Nephron (organoid): ENCODE results near the gene TOGARAM2.

Experiments
- H3K27ac Mint-ChIP-seq, 3 experiments: 2 replicates each; pipeline ENCODE4 v1.8.0; 2020; ENCODE audit warnings: mixed read lengths in 3 of 3, mild to moderate bottlenecking in 2 of 3, moderate library complexity in 1 of 3
- H3K27me3 Mint-ChIP-seq: 2 replicates; pipeline ENCODE4 v1.8.0; 2021; ENCODE audit warnings: low read depth, mild to moderate bottlenecking, moderate library complexity, mixed read lengths
- H3K36me3 Mint-ChIP-seq: 2 replicates; pipeline ENCODE4 v1.8.0; 2020; ENCODE audit warnings: low read depth, mixed read lengths
- H3K4me1 Mint-ChIP-seq: 2 replicates; pipeline ENCODE4 v1.8.0; 2020; ENCODE audit warnings: mixed read lengths
- H3K4me3 Mint-ChIP-seq, 3 experiments: 2 replicates each; pipeline ENCODE4 v1.8.0; 2020; ENCODE audit warnings: mild to moderate bottlenecking in 3 of 3, mixed read lengths in 3 of 3, moderate library complexity in 2 of 3
- H3K9me3 Mint-ChIP-seq: 2 replicates; pipeline ENCODE4 v1.8.0; 2020; ENCODE audit warnings: mixed read lengths
- CTCF ChIP-seq, 3 experiments: fragments of 200-600 bp; sonication (generic); IDR thresholded peaks; one replicate each; pipeline ENCODE4 v1.5.0; 2021; ENCODE audit warnings: antibody characterized with exemption in 3 of 3; ENCODE audit not compliant: unreplicated experiment in 3 of 3

The TOGARAM2 gene

GRCh38 chr2:29072251-29072650 lies 91.2 kb downstream of the TOGARAM2 start:
- H3K36me3 Mint-ChIP-seq, result no peaks in the 10 kb centered on the region
- H3K9me3 Mint-ChIP-seq, result no peaks in the 10 kb centered on the region
- H3K27me3 Mint-ChIP-seq, result peaks cover 9% of the 10 kb centered on the region
- peaks cover 52% of the 10 kb centered on the region for H3K4me1 Mint-ChIP-seq
- no peak for TF ChIP-seq CTCF (IDR thresholded peaks at IDR 0.05; ENCODE audit: unreplicated experiment in 3 of 3)
- no peak overlapping the region for H3K27ac Mint-ChIP-seq
- no peak overlapping the region for H3K4me3 Mint-ChIP-seq

DNA sequence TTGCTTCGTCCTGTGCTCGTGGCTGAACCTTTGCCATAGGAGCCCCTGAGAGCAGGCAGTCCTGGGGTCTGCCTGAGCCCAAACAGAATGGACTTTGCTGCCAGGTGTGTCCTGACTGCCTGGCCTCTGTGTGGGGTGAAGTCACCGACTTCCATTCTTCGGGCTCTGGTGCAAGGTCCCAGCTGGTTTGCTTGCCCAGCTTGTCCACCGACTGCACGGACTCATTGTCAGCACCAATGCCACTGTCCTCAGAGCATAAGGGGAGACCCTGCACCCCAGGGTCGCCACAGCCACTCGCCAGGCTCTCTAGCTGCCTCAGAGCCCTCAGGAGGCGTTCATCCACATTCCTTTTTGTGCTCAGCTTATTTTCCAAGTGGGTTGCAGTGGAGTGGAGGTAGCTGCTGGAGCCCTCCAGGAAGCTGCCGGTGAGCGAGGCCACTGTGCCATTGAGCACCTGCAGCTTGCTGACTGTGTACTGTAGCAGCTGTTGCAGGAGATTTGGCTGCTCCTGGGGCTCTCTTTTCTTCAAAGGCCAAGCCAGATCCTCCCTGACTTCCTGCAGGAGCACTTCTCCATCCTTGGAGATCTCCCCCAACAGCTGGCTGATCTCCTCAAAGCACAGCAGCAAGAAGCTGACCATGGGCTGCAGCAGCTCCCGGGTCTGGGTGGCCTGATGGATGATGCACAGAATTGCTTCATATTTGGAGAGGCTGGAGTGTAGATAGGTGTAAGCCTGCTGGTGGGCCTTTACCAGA lies 92.0 kb downstream of the TOGARAM2 start:
- H3K27ac Mint-ChIP-seq, result no peak overlapping the region
- no peak for TF ChIP-seq CTCF (IDR thresholded peaks at IDR 0.05; ENCODE audit: unreplicated experiment in 3 of 3)
- H3K4me3 Mint-ChIP-seq, result no peak overlapping the region
- H3K4me1 Mint-ChIP-seq, result peaks cover 47% of the 10 kb centered on the region
- no peaks in the 10 kb centered on the region for H3K36me3 Mint-ChIP-seq
- peaks cover 9% of the 10 kb centered on the region for H3K27me3 Mint-ChIP-seq
- H3K9me3 Mint-ChIP-seq, result no peaks in the 10 kb centered on the region

DNA sequence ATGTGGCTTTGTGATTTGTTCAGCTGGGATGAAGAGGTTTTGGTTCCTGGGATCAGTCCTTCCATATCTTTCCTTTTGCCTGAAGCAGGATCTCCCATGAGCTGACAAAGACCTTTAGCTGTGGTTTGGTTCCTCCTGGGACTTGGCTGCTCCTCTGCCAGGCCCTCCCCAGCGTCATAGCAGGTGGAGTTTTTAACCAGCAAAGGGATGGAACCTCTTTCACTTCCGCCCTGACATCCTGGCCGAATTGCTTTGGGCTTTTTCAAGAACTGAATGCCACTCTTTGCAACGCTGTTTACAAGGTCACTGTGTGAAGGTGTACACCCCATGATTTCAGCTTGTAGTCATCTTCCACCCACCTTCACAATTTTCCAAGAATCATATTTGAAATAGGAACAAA lies 92.8 kb downstream of the TOGARAM2 start:
- no peak for TF ChIP-seq CTCF (IDR thresholded peaks at IDR 0.05; ENCODE audit: unreplicated experiment in 3 of 3)
- H3K9me3 Mint-ChIP-seq, result peaks cover under 1% of the 10 kb centered on the region
- H3K27ac Mint-ChIP-seq, result no peak overlapping the region
- no peak overlapping the region for H3K4me3 Mint-ChIP-seq
- peaks cover 9% of the 10 kb centered on the region for H3K27me3 Mint-ChIP-seq
- H3K36me3 Mint-ChIP-seq, result no peaks in the 10 kb centered on the region
- peaks cover 42% of the 10 kb centered on the region for H3K4me1 Mint-ChIP-seq

DNA sequence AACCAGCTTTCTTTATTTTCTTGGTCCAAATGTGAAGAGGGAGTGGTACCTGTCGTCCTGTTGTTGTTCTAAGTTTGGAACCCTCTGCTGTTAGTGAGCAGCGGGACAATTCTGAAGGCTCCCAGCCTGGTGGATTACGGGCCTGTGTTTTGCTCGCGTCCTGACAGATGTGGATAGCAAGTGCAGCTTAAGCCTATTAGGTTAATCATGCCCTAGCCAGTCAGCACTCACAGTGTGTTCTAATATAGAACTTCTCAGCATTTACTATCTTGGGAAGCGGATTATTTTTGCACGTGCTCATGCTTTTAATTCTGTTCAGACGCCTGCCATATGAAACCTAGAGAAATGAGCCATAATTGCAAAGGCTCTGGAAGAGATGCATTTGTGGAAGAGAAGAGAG lies 93.3 kb downstream of the TOGARAM2 start, which contains the start of gene PCARE:
PCARE (minus strand) TSS at position 113 of the 400 bp plus-strand sequence. CDS start 262 bp downstream, outside the sequence.
- H3K27ac Mint-ChIP-seq, result peak within 1 kb of the TSS in 1 of 3 experiments; percentile 8
- H3K4me3 Mint-ChIP-seq, result peak within 1 kb of the TSS in 1 of 3 experiments; percentile 9
- peaks cover 9% of the 10 kb centered on the region for H3K27me3 Mint-ChIP-seq
- no peaks in the 10 kb centered on the region for H3K36me3 Mint-ChIP-seq
- peaks cover 3% of the 10 kb centered on the region for H3K9me3 Mint-ChIP-seq
- H3K4me1 Mint-ChIP-seq, result peaks cover 42% of the 10 kb centered on the region
- no peak for TF ChIP-seq CTCF (IDR thresholded peaks at IDR 0.05; ENCODE audit: unreplicated experiment in 3 of 3)

DNA sequence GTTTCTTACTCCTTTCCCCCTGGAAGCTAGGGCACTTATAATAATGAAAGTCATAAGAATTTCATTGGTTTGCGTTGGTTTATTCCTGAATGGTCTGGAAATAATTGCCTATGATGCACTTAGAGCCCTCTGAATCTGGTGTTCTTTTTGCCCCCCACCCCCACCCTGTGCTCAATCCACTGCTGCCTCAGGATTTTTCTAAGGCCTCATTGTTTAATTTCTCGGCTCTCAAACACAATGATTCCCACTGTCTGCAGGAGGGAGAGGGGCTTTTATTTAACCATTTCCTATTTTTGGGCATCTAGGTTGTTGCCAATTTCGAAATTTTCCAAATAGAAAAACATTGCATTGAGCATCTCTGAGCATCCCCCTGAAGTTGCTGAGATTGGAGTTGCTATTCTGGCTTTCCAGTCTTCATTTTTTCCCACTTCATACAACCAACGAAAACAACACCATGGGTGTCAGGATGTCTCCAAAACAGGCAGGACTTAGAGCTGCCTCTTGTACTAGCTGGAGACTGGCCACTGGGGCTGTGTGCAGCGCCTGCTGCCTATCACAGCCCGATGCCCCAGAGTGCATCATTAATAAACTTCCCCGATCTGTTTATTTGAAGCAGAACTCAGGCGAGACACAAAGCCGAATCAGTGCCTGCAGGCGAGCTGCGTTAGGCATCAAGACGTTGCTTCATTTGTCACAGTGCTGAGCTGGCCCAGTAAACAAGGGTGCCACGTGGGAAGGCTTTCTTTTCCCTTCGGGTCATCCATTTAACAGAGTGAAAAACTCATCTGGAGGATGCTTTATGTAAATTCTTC lies 95.0 kb downstream of the TOGARAM2 start:
- peaks cover 9% of the 10 kb centered on the region for H3K27me3 Mint-ChIP-seq
- H3K27ac Mint-ChIP-seq, result no peak overlapping the region
- no peak overlapping the region for H3K4me3 Mint-ChIP-seq
- peaks cover 31% of the 10 kb centered on the region for H3K4me1 Mint-ChIP-seq
- peaks cover 4% of the 10 kb centered on the region for H3K9me3 Mint-ChIP-seq
- H3K36me3 Mint-ChIP-seq, result no peaks in the 10 kb centered on the region
- no peak for TF ChIP-seq CTCF (IDR thresholded peaks at IDR 0.05; ENCODE audit: unreplicated experiment in 3 of 3)
